ENCODE measurements around the gene BPI. TPM values are rescaled to one million over a fixed set of nuclear protein-coding genes. Genes with fewer than 3 reads are reported as not detected.

BPI gene
- total and polyA plus RNA-seq, 2 donors (not counting 1 experiment from before 2014, with no cell fraction given), result not detected

- H3K9ac ChIP-seq (ENCODE audit: insufficient read depth, low read length), result no peak overlapping the region
- H4K20me1 ChIP-seq (ENCODE audit: control insufficient read depth, extremely low read depth, insufficient read depth, low read length), result no peaks in the 10 kb centered on the region
- no peak for TF ChIP-seq EZH2 (IDR thresholded peaks at IDR 0.05; ENCODE audit: low read length, missing control alignments)
- TF ChIP-seq, protein P1, sequence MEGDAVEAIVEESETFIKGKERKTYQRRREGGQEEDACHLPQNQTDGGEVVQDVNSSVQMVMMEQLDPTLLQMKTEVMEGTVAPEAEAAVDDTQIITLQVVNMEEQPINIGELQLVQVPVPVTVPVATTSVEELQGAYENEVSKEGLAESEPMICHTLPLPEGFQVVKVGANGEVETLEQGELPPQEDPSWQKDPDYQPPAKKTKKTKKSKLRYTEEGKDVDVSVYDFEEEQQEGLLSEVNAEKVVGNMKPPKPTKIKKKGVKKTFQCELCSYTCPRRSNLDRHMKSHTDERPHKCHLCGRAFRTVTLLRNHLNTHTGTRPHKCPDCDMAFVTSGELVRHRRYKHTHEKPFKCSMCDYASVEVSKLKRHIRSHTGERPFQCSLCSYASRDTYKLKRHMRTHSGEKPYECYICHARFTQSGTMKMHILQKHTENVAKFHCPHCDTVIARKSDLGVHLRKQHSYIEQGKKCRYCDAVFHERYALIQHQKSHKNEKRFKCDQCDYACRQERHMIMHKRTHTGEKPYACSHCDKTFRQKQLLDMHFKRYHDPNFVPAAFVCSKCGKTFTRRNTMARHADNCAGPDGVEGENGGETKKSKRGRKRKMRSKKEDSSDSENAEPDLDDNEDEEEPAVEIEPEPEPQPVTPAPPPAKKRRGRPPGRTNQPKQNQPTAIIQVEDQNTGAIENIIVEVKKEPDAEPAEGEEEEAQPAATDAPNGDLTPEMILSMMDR (conservative IDR thresholded peaks at IDR 0.05 in 1 of 2, IDR thresholded peaks at IDR 0.05 in 1 of 2; ENCODE audit: low read depth in 1 of 2, low read length in 2 of 2), result no peak
- H3K36me3 ChIP-seq (ENCODE audit: control insufficient read depth, insufficient read depth, low read length), result no peaks in the 10 kb centered on the region
- H3K27me3 ChIP-seq (ENCODE audit: control insufficient read depth, insufficient read depth, low read length), result peaks cover 8% of the 10 kb centered on the region
- H3K79me2 ChIP-seq (ENCODE audit: control insufficient read depth, insufficient read depth, low read length), result no peaks in the 10 kb centered on the region
- peak overlapping the region in 2 of 4 experiments; percentile 24 to 42 for H3K4me3 ChIP-seq (replicated peaks in 1 of 4; ENCODE audit: control extremely low read depth in 1 of 4, insufficient read depth in 1 of 4, low read depth in 3 of 4, low read length in 4 of 4)
- peak overlapping the region; percentile 64 for H2AFZ ChIP-seq (ENCODE audit: low read length)
- H3K27ac ChIP-seq (ENCODE audit: insufficient read depth, low read length), result no peak overlapping the region
- H3K4me2 ChIP-seq (ENCODE audit: extremely low read depth, insufficient read depth, low read length), result peak overlapping the region; percentile 65
- H3K4me1 ChIP-seq (ENCODE audit: control insufficient read depth, extremely low read depth, insufficient read depth, low read length), result no peaks in the 10 kb centered on the region
- no peaks in the 10 kb centered on the region for H3K9me3 ChIP-seq (ENCODE audit: control insufficient read depth, insufficient read depth, low read depth, low read length)
- DNase-seq (ENCODE audit: low read depth in 2 of 2), result peak in 1 of 2 donors; percentile 82
Observed at GRCh38 chr20:38343311-38344106, 39.6 kb downstream of the BPI start.

DNA sequence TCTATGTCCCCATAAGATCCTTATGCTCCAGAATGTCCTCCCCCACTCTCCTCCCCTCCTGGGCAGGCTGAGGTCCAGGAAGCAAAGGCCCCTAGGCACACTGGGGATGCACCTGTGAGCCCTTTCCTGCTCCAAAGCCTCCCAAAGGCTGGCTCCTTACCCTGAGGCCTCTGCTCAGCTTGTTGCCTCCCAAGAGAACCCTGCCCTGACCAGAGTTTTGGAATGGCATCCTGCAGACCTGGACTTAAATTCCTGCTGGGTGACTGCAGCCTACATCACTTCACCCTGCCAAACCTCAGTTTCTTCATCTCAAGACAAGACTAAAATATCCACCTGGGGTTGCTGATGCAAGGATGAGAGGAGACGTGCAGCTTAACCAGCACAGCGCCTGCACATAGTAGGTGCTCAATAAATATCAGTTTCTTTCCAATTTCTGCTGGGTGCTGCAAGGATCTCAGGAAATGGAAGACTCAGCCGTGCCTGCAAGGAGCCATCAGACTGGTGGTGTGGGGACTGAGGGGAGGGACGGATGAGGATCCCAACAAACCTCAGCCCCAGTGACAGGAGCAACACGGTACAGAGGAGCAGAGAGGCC is 40.2 kb downstream of the BPI start:
- no peaks in the 10 kb centered on the region for H4K20me1 ChIP-seq (ENCODE audit: control insufficient read depth, extremely low read depth, insufficient read depth, low read length)
- TF ChIP-seq, protein P1 (conservative IDR thresholded peaks at IDR 0.05 in 1 of 2, IDR thresholded peaks at IDR 0.05 in 1 of 2; ENCODE audit: low read depth in 1 of 2, low read length in 2 of 2), result no peak
- no peak for TF ChIP-seq EZH2 (IDR thresholded peaks at IDR 0.05; ENCODE audit: low read length, missing control alignments)
- no peaks in the 10 kb centered on the region for H3K9me3 ChIP-seq (ENCODE audit: control insufficient read depth, insufficient read depth, low read depth, low read length)
- H3K4me3 ChIP-seq (replicated peaks in 1 of 4; ENCODE audit: control extremely low read depth in 1 of 4, insufficient read depth in 1 of 4, low read depth in 3 of 4, low read length in 4 of 4), result no peak overlapping the region
- peaks cover 8% of the 10 kb centered on the region for H3K27me3 ChIP-seq (ENCODE audit: control insufficient read depth, insufficient read depth, low read length)
- H3K4me2 ChIP-seq (ENCODE audit: extremely low read depth, insufficient read depth, low read length), result no peak overlapping the region
- no peaks in the 10 kb centered on the region for H3K79me2 ChIP-seq (ENCODE audit: control insufficient read depth, insufficient read depth, low read length)
- DNase-seq (ENCODE audit: low read depth in 2 of 2), result no peak
- no peak overlapping the region for H3K27ac ChIP-seq (ENCODE audit: insufficient read depth, low read length)
- H2AFZ ChIP-seq (ENCODE audit: low read length), result no peak overlapping the region
- H3K4me1 ChIP-seq (ENCODE audit: control insufficient read depth, extremely low read depth, insufficient read depth, low read length), result no peaks in the 10 kb centered on the region
- no peaks in the 10 kb centered on the region for H3K36me3 ChIP-seq (ENCODE audit: control insufficient read depth, insufficient read depth, low read length)
- no peak overlapping the region for H3K9ac ChIP-seq (ENCODE audit: insufficient read depth, low read length)

DNA sequence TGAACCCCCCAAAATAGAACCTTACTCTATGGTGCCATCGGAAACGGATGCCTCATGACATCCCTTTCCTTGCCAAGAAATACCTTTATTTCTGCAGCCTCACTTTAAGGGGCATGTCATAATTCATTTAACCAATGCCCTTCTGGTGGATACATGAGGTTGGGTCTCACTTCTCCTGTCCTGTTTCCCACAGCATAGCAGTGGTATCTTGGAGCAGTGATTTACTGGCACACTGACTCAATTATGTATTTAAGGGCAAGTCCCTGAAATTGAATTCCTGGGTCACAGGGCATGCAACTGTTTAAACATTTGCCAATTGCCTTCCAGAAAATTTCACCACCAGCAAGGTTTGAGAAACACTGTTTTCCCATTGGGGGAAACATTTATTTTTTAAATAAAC is 41.7 kb downstream of the BPI start:
- Histone ChIP-seq H3K9ac (ENCODE audit: insufficient read depth, low read length) (no peak overlapping the region), H2AFZ (ENCODE audit: low read length) (no peak overlapping the region), H3K27me3 (ENCODE audit: control insufficient read depth, insufficient read depth, low read length) (peaks cover 5% of the 10 kb centered on the region), H3K27ac (ENCODE audit: insufficient read depth, low read length) (no peak overlapping the region), H3K4me2 (ENCODE audit: extremely low read depth, insufficient read depth, low read length) (no peak overlapping the region), H3K36me3 (ENCODE audit: control insufficient read depth, insufficient read depth, low read length) (no peaks in the 10 kb centered on the region), H4K20me1 (ENCODE audit: control insufficient read depth, extremely low read depth, insufficient read depth, low read length) (no peaks in the 10 kb centered on the region), H3K4me1 (ENCODE audit: control insufficient read depth, extremely low read depth, insufficient read depth, low read length) (no peaks in the 10 kb centered on the region), H3K9me3 (ENCODE audit: control insufficient read depth, insufficient read depth, low read depth, low read length) (no peaks in the 10 kb centered on the region), H3K4me3 (replicated peaks in 1 of 4; ENCODE audit: control extremely low read depth in 1 of 4, insufficient read depth in 1 of 4, low read depth in 3 of 4, low read length in 4 of 4) (no peak overlapping the region), H3K79me2 (ENCODE audit: control insufficient read depth, insufficient read depth, low read length) (no peaks in the 10 kb centered on the region)
- TF ChIP-seq, protein P1 (conservative IDR thresholded peaks at IDR 0.05 in 1 of 2, IDR thresholded peaks at IDR 0.05 in 1 of 2; ENCODE audit: low read depth in 1 of 2, low read length in 2 of 2), result no peak
- no peak for TF ChIP-seq EZH2 (IDR thresholded peaks at IDR 0.05; ENCODE audit: low read length, missing control alignments)
- DNase-seq (ENCODE audit: low read depth in 2 of 2), result no peak

All from fibroblast of lung (primary cell).